ENCODE measurements around the gene SLC2A13. TPM values are rescaled to one million over a fixed set of nuclear protein-coding genes. Genes with fewer than 3 reads are reported as not detected.
A peak's percentile ranks its signal among the peaks of the same experiment; 100 is the strongest.

The SLC2A13 gene
- total RNA-seq, 2 experiments from 2014 or later: 2.2 to 2.5 TPM

DNA sequence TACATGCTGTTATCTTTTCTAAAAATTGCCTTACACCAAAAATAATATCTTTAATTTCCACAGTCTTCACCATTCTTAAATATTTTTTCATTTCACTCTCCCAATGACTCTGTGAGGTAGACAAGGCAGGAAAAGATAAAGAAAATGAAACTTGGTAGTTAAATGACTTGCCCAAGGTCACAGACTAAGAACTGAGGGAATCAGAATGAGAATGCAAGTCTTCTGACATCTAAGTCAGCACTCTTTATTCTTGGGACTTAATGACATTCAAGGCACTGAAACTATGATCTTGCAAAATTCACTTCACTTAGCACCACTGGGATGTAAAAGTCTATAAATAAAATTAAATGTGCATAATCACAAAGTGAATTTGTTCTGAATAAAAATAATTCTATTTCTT lies 104.5 kb downstream of the SLC2A13 start:
- no peaks in the 10 kb centered on the region for H3K27me3 Mint-ChIP-seq
- ChIA-PET POLR2A (no interaction called here), CTCF (interaction anchor here (1.2 kb wide), 1 partner anchor 10 kb away, joined by 5 read pairs; no protein-coding TSS in a partner anchor)

DNA sequence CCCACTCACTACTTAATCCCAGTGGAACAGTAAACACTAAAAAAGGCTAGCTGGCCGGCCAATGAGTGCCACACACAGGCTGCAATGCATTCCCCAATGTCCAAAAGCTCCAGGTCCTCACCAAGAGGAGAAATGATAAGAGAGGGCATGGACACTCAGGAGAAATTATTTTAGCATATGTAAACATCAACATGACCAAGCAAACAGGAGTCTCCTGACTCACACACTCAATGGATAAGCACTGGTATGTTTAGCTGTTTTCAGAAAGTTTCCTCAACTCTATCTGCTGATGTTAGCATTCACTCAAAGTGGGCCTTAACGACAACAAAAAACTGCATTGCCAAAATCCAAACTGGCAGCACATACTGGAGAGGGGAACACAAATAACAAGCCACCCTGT lies 105.0 kb downstream of the SLC2A13 start:
- POLR2A ChIA-PET: no interaction called here

More for the DNA sequence above, 104.5 kb downstream of the SLC2A13 start:
- H3K36me3 Mint-ChIP-seq (ENCODE audit: low read depth): peaks cover 3% of the 10 kb centered on the region
- H3K4me3 Mint-ChIP-seq: no peak overlapping the region
- no peak for DNase-seq
- H3K4me1 Mint-ChIP-seq: peaks cover 1% of the 10 kb centered on the region
- no peak overlapping the region for H3K27ac Mint-ChIP-seq
- peaks cover 19% of the 10 kb centered on the region for H3K9me3 Mint-ChIP-seq

DNA sequence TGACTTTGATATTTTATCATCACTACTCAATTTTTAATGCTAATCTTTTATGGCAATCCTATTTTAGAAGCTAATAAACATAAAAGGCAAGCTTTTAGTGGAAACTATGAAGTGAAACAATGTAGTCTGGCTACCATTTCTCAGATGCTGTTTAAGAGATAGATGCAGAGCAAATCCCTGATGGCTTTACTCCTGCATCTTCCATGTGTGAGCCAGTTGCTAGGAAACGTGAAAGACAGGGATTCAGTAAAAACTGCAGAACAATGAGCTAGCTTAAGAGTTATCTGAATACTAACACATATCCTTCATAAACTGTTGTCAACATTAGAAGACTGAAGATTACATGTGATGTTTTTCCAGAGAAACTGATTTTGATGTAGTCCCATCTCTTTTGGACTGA lies 112.6 kb downstream of the SLC2A13 start:
- ChIA-PET CTCF (interaction anchor here (0.7 to 1.4 kb wide), 3 partner anchors 12 to 20 kb away, joined by 3 to 4 read pairs (median 3); no protein-coding TSS in a partner anchor), POLR2A (no interaction called here)
- Mint-ChIP-seq H3K4me3 (no peak overlapping the region), H3K27ac (no peak overlapping the region), H3K4me1 (no peaks in the 10 kb centered on the region), H3K9me3 (peaks cover 6% of the 10 kb centered on the region), H3K36me3 (ENCODE audit: low read depth) (no peaks in the 10 kb centered on the region), H3K27me3 (no peaks in the 10 kb centered on the region)
- DNase-seq: no peak

More for the DNA sequence above, 105.0 kb downstream of the SLC2A13 start:
- CTCF ChIA-PET: interaction anchor here (1.2 kb wide), 1 partner anchor 10 kb away, joined by 5 read pairs; no protein-coding TSS in a partner anchor
- H3K27ac Mint-ChIP-seq: no peak overlapping the region
- peaks cover 3% of the 10 kb centered on the region for H3K36me3 Mint-ChIP-seq (ENCODE audit: low read depth)
- peaks cover 19% of the 10 kb centered on the region for H3K9me3 Mint-ChIP-seq
- H3K4me1 Mint-ChIP-seq: peaks cover 1% of the 10 kb centered on the region
- no peak overlapping the region for H3K4me3 Mint-ChIP-seq
- DNase-seq: no peak
- H3K27me3 Mint-ChIP-seq: no peaks in the 10 kb centered on the region

DNA sequence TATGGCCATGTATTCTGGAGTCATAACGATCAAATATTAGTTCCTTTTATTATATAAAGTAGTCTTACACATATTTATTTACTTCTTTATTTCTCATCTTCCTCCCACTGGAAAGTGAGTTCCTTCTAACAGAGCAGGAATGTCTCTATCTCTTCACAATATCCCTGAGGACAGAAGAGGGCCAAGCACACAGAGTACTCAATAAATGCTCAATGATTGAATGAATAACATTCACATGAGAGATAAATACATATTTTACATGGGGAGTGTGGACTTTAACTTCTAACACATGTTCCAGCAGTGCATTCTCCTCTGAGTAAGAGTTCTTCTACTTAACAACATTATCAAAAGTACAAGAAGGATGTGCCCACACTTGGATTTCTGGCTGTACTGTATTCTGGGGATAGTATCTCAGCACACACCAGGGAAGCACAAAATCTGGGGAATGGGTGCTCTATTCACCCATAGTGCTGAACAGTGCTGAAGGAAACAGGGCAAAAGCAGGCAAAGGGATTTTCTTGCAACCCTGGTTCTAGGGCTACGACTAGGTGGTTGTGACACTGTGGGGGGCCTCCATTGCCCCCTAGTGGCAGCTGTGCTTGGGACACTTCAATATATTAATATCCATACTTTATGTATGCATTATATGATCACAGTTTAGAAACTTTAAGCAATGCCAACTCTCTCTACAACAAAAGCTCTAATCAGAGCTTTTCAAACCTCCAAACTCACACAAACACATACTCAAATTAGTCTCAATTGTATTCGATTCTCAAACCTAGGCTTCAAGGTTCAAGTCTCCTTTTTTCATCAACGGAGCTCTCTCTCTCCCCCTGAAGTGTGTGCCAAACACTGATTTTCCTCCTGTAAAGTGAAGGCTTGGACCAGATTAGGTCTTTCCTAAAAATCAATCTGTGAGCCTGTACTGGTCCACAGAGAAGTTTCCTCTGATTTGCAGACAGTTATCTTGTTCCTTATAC lies 115.5 kb downstream of the SLC2A13 start:
- peak; percentile 65 for DNase-seq
- Mint-ChIP-seq H3K9me3 (no peaks in the 10 kb centered on the region), H3K27me3 (no peaks in the 10 kb centered on the region), H3K4me3 (no peak overlapping the region), H3K4me1 (no peaks in the 10 kb centered on the region), H3K27ac (no peak overlapping the region), H3K36me3 (ENCODE audit: low read depth) (no peaks in the 10 kb centered on the region)
- POLR2A ChIA-PET: no interaction called here
- CTCF ChIA-PET: interaction anchor here (0.6 to 1.6 kb wide), 3 partner anchors 13 to 1398 kb away, joined by 3 to 5 read pairs (median 4); no protein-coding TSS in a partner anchor

DNA sequence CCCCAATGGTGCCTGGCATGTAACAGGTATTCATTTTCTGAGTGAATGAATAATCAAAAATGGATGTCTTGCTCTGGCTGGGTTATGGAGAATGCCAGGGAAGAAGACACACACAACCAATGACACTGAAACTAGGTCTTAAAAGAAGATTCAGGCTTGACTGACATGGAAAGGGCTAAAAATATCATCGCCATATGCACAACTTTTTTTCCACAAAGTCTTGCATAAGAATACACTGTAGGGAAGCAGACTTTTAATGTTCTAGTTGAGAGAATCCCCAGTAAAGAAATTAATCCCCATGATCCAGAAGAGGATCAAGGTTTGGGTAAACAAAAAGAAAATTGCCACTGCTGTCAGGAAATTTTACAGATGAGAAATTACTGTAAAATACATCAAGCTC lies 116.4 kb downstream of the SLC2A13 start:
- POLR2A ChIA-PET: no interaction called here
- Mint-ChIP-seq H3K9me3 (no peaks in the 10 kb centered on the region), H3K4me1 (no peaks in the 10 kb centered on the region), H3K27me3 (no peaks in the 10 kb centered on the region), H3K27ac (no peak overlapping the region), H3K36me3 (ENCODE audit: low read depth) (no peaks in the 10 kb centered on the region), H3K4me3 (no peak overlapping the region)
- CTCF ChIA-PET: no interaction called here
- no peak for DNase-seq

GRCh38 chr12:39988574-39988973 lies 117.3 kb downstream of the SLC2A13 start:
- Mint-ChIP-seq H3K9me3 (no peaks in the 10 kb centered on the region), H3K27ac (no peak overlapping the region), H3K36me3 (ENCODE audit: low read depth) (no peaks in the 10 kb centered on the region), H3K4me1 (no peaks in the 10 kb centered on the region), H3K4me3 (no peak overlapping the region), H3K27me3 (no peaks in the 10 kb centered on the region)
- no peak for DNase-seq
- ChIA-PET POLR2A (no interaction called here), CTCF (no interaction called here)

GRCh38 chr12:39986674-39987073 lies 119.2 kb downstream of the SLC2A13 start:
- Mint-ChIP-seq H3K4me3 (no peak overlapping the region), H3K27me3 (no peaks in the 10 kb centered on the region), H3K9me3 (no peaks in the 10 kb centered on the region), H3K36me3 (ENCODE audit: low read depth) (no peaks in the 10 kb centered on the region), H3K27ac (no peak overlapping the region), H3K4me1 (no peaks in the 10 kb centered on the region)
- DNase-seq: no peak
- CTCF ChIA-PET: interaction anchor here (1.2 kb wide), 1 partner anchor 24 kb away, joined by 3 read pairs; no protein-coding TSS in a partner anchor
- POLR2A ChIA-PET: no interaction called here

- H3K27ac Mint-ChIP-seq: no peak overlapping the region
- H3K36me3 Mint-ChIP-seq (ENCODE audit: low read depth): no peaks in the 10 kb centered on the region
- no peaks in the 10 kb centered on the region for H3K9me3 Mint-ChIP-seq
- no peaks in the 10 kb centered on the region for H3K4me1 Mint-ChIP-seq
- no peaks in the 10 kb centered on the region for H3K27me3 Mint-ChIP-seq
- no peak overlapping the region for H3K4me3 Mint-ChIP-seq
- ChIA-PET POLR2A (no interaction called here), CTCF (no interaction called here)
- no peak for DNase-seq
These were observed 121.2 kb downstream of the SLC2A13 start for GRCh38 chr12:39984670-39985069.

DNA sequence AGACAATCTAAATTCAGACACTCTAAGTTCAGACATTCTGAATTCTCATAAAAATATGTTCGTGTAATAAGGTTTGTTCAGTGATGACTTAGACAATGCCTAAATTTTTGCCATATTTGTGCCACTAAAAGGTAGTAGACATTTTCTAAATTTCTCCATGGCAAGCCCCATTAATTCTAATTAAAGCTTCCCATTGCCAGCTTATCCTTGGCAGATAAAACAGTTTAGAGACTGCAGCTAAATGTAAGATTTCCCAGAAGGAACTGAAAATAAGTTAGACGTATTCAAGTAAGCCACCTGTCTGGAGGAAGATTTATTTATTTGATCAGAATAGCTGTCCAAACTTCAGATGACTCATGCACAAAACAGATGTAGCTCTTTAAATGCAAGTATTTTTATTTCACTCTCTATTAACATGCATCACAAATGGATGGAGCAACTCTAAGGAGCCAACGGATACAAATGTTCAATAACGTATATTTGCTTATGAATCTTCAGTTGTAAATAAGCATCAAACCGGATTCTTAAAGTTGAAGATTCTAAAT lies 130.4 kb downstream of the SLC2A13 start:
- Mint-ChIP-seq H3K9me3 (no peaks in the 10 kb centered on the region), H3K4me3 (no peak overlapping the region), H3K4me1 (no peaks in the 10 kb centered on the region), H3K36me3 (ENCODE audit: low read depth) (no peaks in the 10 kb centered on the region), H3K27me3 (no peaks in the 10 kb centered on the region), H3K27ac (no peak overlapping the region)
- CTCF ChIA-PET: no interaction called here
- POLR2A ChIA-PET: no interaction called here
- DNase-seq: no peak

- H3K36me3 Mint-ChIP-seq (ENCODE audit: low read depth): no peaks in the 10 kb centered on the region
- DNase-seq: no peak
- H3K27me3 Mint-ChIP-seq: no peaks in the 10 kb centered on the region
- no peak overlapping the region for H3K27ac Mint-ChIP-seq
- H3K4me1 Mint-ChIP-seq: no peaks in the 10 kb centered on the region
- CTCF ChIA-PET: no interaction called here
- POLR2A ChIA-PET: no interaction called here
- no peaks in the 10 kb centered on the region for H3K9me3 Mint-ChIP-seq
- no peak overlapping the region for H3K4me3 Mint-ChIP-seq
These were observed 133.8 kb downstream of the SLC2A13 start for GRCh38 chr12:39972119-39972518.

GRCh38 chr12:39971348-39971747 lies 134.5 kb downstream of the SLC2A13 start:
- H3K9me3 Mint-ChIP-seq: no peaks in the 10 kb centered on the region
- CTCF ChIA-PET: no interaction called here

DNA sequence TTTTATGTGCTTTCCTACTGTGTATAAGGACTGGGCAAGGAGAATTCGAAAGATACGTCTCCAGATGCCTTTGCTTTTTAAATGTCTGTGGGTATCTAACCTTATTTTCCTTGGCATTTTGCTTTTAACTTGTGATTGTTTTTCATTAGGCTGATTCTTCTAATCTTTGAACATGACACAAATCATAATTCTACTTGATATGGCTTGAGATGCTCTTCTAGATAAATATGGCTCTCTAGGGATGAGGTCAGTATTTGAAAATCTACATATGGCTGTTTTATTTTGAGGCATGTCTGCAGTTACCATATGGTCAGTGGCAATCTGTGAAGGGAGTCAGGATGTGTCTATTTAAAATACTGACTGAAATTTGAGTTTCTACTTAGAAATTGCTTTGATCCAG lies 139.2 kb downstream of the SLC2A13 start:
- H3K4me3 Mint-ChIP-seq: no peak overlapping the region
- no peaks in the 10 kb centered on the region for H3K4me1 Mint-ChIP-seq
- no peak overlapping the region for H3K27ac Mint-ChIP-seq
- DNase-seq: no peak
- H3K36me3 Mint-ChIP-seq (ENCODE audit: low read depth): no peaks in the 10 kb centered on the region
- no peaks in the 10 kb centered on the region for H3K9me3 Mint-ChIP-seq
- H3K27me3 Mint-ChIP-seq: no peaks in the 10 kb centered on the region
- ChIA-PET CTCF (no interaction called here), POLR2A (no interaction called here)

More at GRCh38 chr12:39971348-39971747, 134.5 kb downstream of the SLC2A13 start:
- no peak for DNase-seq
- Mint-ChIP-seq H3K27me3 (no peaks in the 10 kb centered on the region), H3K4me3 (no peak overlapping the region), H3K36me3 (ENCODE audit: low read depth) (no peaks in the 10 kb centered on the region), H3K4me1 (no peaks in the 10 kb centered on the region), H3K27ac (no peak overlapping the region)
- POLR2A ChIA-PET: no interaction called here

DNA sequence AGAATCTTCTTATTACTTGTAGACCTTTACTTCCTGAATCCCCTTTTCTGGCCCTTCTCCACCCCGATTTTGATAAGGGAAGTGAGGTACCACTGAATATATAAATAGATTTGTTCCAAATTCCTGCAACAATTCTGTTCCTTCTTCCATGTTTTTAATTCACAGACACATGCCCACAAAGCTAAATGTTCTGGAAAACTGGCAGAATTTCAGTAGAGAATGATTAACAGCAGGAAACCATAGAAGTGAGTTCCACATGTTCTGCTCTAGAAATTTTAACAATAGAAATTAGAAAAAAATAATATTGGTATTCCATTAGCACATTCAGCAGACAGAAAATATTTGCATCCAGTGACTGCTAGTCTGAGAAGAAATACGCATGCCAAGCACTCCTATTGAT lies 139.6 kb downstream of the SLC2A13 start:
- H3K4me1 Mint-ChIP-seq: no peaks in the 10 kb centered on the region
- POLR2A ChIA-PET: no interaction called here
- DNase-seq: no peak
- CTCF ChIA-PET: no interaction called here
- no peaks in the 10 kb centered on the region for H3K27me3 Mint-ChIP-seq
- no peak overlapping the region for H3K27ac Mint-ChIP-seq
- no peaks in the 10 kb centered on the region for H3K36me3 Mint-ChIP-seq (ENCODE audit: low read depth)
- no peaks in the 10 kb centered on the region for H3K9me3 Mint-ChIP-seq
- H3K4me3 Mint-ChIP-seq: no peak overlapping the region

Data from activated CD4-positive, alpha-beta T cell treated with anti-CD3 and anti-CD28 coated beads, Interleukin-2, amount 10 ng/mL, durations not matched to agents 7 days and 5 days (primary cell).